ENCODE results near the gene ANKRD27.
"Not testable (repeated sequence)": the region's sequence is repeated elsewhere in the genome, so short reads cannot be mapped to it uniquely, and the experiment has no call there.

Gene ANKRD27

GRCh38 chr19:32688311-32688710, 13.3 kb upstream of the ANKRD27 start:
- no peak for DNase-seq

GRCh38 chr19:32687681-32688080, 12.7 kb upstream of the ANKRD27 start:
- no peak for DNase-seq

GRCh38 chr19:32686847-32687475, 12.0 kb upstream of the ANKRD27 start:
- no peak for DNase-seq

GRCh38 chr19:32682317-32682716, 7.3 kb upstream of the ANKRD27 start:
- no peak for DNase-seq

- DNase-seq = no peak
Measured at GRCh38 chr19:32680986-32681385, 6.0 kb upstream of the ANKRD27 start.

- no peak for DNase-seq
Measured at GRCh38 chr19:32677657-32678056, 2.7 kb upstream of the ANKRD27 start.

- no peak for DNase-seq
Measured at GRCh38 chr19:32676895-32677359, 1.9 kb upstream of the ANKRD27 start.

- DNase-seq = peak; percentile 62
Measured at GRCh38 chr19:32676186-32676894, 1.4 kb upstream of the ANKRD27 start.

GRCh38 chr19:32675720-32676185, 773 bp upstream of the ANKRD27 start, which contains the start of gene RGS9BP:
Gene RGS9BP (plus strand): TSS chr19:32675848. CDS start chr19:32676264, 416 bp downstream.
- DNase-seq = peak; percentile 55

GRCh38 chr19:32674153-32674930, 638 bp downstream of the ANKRD27 start:
- peak; percentile 42 for DNase-seq

- no peak for DNase-seq
Measured at GRCh38 chr19:32673573-32673972, 1.4 kb downstream of the ANKRD27 start.

- no peak for DNase-seq
Measured at GRCh38 chr19:32672841-32673240, 2.1 kb downstream of the ANKRD27 start.

GRCh38 chr19:32671883-32672593, 2.9 kb downstream of the ANKRD27 start:
- DNase-seq = no peak

GRCh38 chr19:32669310-32669709, 5.7 kb downstream of the ANKRD27 start:
- DNase-seq = no peak

GRCh38 chr19:32666084-32666483, 8.9 kb downstream of the ANKRD27 start:
- no peak for DNase-seq

GRCh38 chr19:32662186-32662585, 12.8 kb downstream of the ANKRD27 start:
- no peak for DNase-seq

- DNase-seq = no peak
Measured at GRCh38 chr19:32661318-32661717, 13.7 kb downstream of the ANKRD27 start.

GRCh38 chr19:32658527-32658926, 16.5 kb downstream of the ANKRD27 start:
- no peak for DNase-seq

- no peak for DNase-seq
Measured at GRCh38 chr19:32658075-32658474, 16.9 kb downstream of the ANKRD27 start.

- not testable (repeated sequence) for DNase-seq
Measured at GRCh38 chr19:32656379-32656778, 18.6 kb downstream of the ANKRD27 start.

- no peak for DNase-seq
Measured at GRCh38 chr19:32653599-32653915, 21.4 kb downstream of the ANKRD27 start.

GRCh38 chr19:32652894-32653598, 21.9 kb downstream of the ANKRD27 start:
- DNase-seq = no peak
